H1 (cell line): ENCODE measurements around the gene IGFL3. TPM values are rescaled to one million over a fixed set of nuclear protein-coding genes. Genes with fewer than 3 reads are reported as not detected.

ENCODE experiments used
- BACH1 ChIP-seq: IDR thresholded peaks from 2 replicates; pipeline ENCODE4 v1.6.1; 2012; ENCODE audit warnings: low read length, improper control_type of control experiment
- CEBPB ChIP-seq: IDR thresholded peaks from 2 replicates; pipeline ENCODE4 v1.6.1; 2012; ENCODE audit warnings: low read depth, low read length
- MAFK ChIP-seq: IDR thresholded peaks from 2 replicates; pipeline ENCODE4 v1.6.1; 2012; ENCODE audit warnings: low read depth, mild to moderate bottlenecking, improper control_type of control experiment, low read length
- NRF1 ChIP-seq: IDR thresholded peaks from 2 replicates; pipeline ENCODE4 v1.6.1; 2011; ENCODE audit warnings: mild to moderate bottlenecking, low read depth, low read length, improper control_type of control experiment
- POLR2A ChIP-seq, 2 experiments: IDR thresholded peaks; 1 replicate in 1 of 2; 2 replicates in 1 of 2; pipeline ENCODE4 v1.6.1; 2011; ENCODE audit warnings: low read depth in 2 of 2, low read length in 2 of 2, mild to moderate bottlenecking in 2 of 2; ENCODE audit errors: control extremely low read depth in 1 of 2
- SAP30 ChIP-seq: fragments of 300-600 bp; sonication (generic); IDR thresholded peaks from 2 replicates; pipeline ENCODE4 v1.7.1; 2012; ENCODE audit warnings: low read length, moderate library complexity, mild to moderate bottlenecking, inconsistent platforms; ENCODE audit not compliant: insufficient read depth, insufficient replicate concordance
- SUZ12 ChIP-seq: fragments of 200-600 bp; sonication (generic); IDR thresholded peaks from 2 replicates; pipeline ENCODE4 v1.6.1; 2012; ENCODE audit warnings: mild to moderate bottlenecking, inconsistent platforms, low read length, moderate library complexity, mixed read lengths
- TAF7 ChIP-seq: optimal IDR thresholded peaks from 2 replicates; pipeline ENCODE3; 2011; ENCODE audit warnings: low read depth, mild to moderate bottlenecking, inconsistent platforms, low read length, moderate library complexity, borderline replicate concordance
- TCF12 ChIP-seq: IDR thresholded peaks from 2 replicates; pipeline ENCODE4 v1.6.1; 2011; ENCODE audit warnings: low read depth, mild to moderate bottlenecking, low read length
- polyA plus RNA-seq, 7 experiments: library from polyadenylated mRNA; depleted of rRNA in 3 of 7; stranded (reverse) in 5 of 7; unstranded in 2 of 7; fragments of >200 nt in 5 of 7; fragments of 200-250 nt in 2 of 7; gene quantifications; 1 replicate in 5 of 7; 2 replicates in 1 of 7; 4 replicates in 1 of 7; pipeline versions ENCODE4 v1.2.1 to v1.2.3, GENCODE V29; 2011 to 2013; ENCODE audit warnings: missing spikeins in 2 of 7, mixed read lengths in 2 of 7
- total RNA-seq: library from RNA; stranded (reverse); fragmentation: NEBNext Ultra II Directional; extraction: Animal tissue kit (Norgen Biotek cat#: 25700); gene quantifications from 2 replicates; pipeline ENCODE4 v1.2.1, GENCODE V29; 2021

IGFL3 gene
- total and polyA plus RNA-seq, 2 of the 8 experiments (the other 6 are each of a cell fraction or from before 2014, with no cell fraction given): 0.12 TPM; not detected in 1

- no peak for TF ChIP-seq POLR2A (IDR thresholded peaks at IDR 0.05; ENCODE audit: control extremely low read depth in 1 of 2, low read depth in 2 of 2, low read length in 2 of 2)
- no peak for TF ChIP-seq CEBPB
- no peak for TF ChIP-seq NRF1
- TF ChIP-seq SUZ12: no peak
- TF ChIP-seq SAP30: no peak
- TF ChIP-seq MAFK: no peak
- no peak for TF ChIP-seq TAF7
- TF ChIP-seq BACH1: no peak
- no peak for TF ChIP-seq TCF12
Measured at GRCh38 chr19:46112527-46112926, 12.0 kb downstream of the IGFL3 start (continued).
